Measurements from ENCODE around the gene RPL36.

DNA sequence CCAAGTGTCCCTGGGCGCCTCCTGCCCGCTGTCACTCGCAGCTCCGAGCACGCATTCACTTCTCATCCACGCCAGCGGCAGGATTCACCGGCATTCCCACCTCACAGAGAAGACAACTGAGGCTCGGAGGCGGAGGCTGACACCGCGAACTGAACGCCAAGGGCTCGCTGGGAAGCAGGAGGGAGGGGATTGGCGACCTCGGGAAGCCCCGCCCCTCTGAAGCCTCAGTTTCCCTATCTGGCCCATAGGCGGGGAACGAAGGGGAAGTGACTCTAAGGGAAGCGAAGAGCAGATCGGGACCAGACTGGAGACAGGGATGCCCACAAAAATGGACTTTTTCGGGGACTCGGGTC is 10.0 kb upstream of the RPL36 start:
- TF ChIP-seq, protein P1, sequence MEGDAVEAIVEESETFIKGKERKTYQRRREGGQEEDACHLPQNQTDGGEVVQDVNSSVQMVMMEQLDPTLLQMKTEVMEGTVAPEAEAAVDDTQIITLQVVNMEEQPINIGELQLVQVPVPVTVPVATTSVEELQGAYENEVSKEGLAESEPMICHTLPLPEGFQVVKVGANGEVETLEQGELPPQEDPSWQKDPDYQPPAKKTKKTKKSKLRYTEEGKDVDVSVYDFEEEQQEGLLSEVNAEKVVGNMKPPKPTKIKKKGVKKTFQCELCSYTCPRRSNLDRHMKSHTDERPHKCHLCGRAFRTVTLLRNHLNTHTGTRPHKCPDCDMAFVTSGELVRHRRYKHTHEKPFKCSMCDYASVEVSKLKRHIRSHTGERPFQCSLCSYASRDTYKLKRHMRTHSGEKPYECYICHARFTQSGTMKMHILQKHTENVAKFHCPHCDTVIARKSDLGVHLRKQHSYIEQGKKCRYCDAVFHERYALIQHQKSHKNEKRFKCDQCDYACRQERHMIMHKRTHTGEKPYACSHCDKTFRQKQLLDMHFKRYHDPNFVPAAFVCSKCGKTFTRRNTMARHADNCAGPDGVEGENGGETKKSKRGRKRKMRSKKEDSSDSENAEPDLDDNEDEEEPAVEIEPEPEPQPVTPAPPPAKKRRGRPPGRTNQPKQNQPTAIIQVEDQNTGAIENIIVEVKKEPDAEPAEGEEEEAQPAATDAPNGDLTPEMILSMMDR (IDR thresholded peaks at IDR 0.05), result no peak
- no peak for TF ChIP-seq CHD2 (IDR thresholded peaks at IDR 0.05; ENCODE audit: low read length, partially characterized antibody)
- no peak for TF ChIP-seq EHMT2 (IDR thresholded peaks at IDR 0.05; ENCODE audit: low read depth)
- no peak for TF ChIP-seq POLR2A (IDR thresholded peaks at IDR 0.05; ENCODE audit: low read length)
- no peak for TF ChIP-seq POLR2AphosphoS2 (conservative IDR thresholded peaks at IDR 0.05; ENCODE audit: low read length)
- TF ChIP-seq, protein P2, sequence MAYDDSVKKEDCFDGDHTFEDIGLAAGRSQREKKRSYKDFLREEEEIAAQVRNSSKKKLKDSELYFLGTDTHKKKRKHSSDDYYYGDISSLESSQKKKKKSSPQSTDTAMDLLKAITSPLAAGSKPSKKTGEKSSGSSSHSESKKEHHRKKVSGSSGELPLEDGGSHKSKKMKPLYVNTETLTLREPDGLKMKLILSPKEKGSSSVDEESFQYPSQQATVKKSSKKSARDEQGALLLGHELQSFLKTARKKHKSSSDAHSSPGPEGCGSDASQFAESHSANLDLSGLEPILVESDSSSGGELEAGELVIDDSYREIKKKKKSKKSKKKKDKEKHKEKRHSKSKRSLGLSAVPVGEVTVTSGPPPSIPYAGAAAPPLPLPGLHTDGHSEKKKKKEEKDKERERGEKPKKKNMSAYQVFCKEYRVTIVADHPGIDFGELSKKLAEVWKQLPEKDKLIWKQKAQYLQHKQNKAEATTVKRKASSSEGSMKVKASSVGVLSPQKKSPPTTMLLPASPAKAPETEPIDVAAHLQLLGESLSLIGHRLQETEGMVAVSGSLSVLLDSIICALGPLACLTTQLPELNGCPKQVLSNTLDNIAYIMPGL (CRISPR knock-in tag; IDR thresholded peaks at IDR 0.05; ENCODE audit: borderline replicate concordance), result no peak
- TF ChIP-seq MYC (IDR thresholded peaks at IDR 0.05; ENCODE audit: borderline replicate concordance, low read length), result no peak
- TF ChIP-seq, protein P3, sequence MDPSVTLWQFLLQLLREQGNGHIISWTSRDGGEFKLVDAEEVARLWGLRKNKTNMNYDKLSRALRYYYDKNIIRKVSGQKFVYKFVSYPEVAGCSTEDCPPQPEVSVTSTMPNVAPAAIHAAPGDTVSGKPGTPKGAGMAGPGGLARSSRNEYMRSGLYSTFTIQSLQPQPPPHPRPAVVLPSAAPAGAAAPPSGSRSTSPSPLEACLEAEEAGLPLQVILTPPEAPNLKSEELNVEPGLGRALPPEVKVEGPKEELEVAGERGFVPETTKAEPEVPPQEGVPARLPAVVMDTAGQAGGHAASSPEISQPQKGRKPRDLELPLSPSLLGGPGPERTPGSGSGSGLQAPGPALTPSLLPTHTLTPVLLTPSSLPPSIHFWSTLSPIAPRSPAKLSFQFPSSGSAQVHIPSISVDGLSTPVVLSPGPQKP (IDR thresholded peaks at IDR 0.05; ENCODE audit: low read depth, low read length), result no peak
